ENCODE results near the gene CACHD1.

The CACHD1 gene

DNA sequence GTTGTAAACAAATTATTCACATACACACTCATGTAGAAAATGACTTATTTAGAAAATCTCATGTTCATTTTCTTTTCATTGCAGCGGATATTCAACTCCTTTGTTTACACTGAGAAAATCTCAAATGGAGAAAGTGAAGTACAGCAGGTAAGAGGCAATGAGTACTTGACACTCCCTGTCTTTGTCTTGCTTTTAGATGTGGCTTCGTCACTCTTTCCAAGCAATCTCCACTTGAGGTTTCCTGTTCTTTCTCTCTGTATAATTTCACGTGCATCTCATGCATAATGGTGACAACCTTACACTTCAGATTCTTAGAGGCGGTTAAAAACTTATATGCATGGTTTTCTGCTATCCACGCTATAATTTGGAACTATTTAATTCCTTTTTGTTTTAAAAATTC is 80.6 kb downstream of the CACHD1 start:
- TF ChIP-seq, protein P1, sequence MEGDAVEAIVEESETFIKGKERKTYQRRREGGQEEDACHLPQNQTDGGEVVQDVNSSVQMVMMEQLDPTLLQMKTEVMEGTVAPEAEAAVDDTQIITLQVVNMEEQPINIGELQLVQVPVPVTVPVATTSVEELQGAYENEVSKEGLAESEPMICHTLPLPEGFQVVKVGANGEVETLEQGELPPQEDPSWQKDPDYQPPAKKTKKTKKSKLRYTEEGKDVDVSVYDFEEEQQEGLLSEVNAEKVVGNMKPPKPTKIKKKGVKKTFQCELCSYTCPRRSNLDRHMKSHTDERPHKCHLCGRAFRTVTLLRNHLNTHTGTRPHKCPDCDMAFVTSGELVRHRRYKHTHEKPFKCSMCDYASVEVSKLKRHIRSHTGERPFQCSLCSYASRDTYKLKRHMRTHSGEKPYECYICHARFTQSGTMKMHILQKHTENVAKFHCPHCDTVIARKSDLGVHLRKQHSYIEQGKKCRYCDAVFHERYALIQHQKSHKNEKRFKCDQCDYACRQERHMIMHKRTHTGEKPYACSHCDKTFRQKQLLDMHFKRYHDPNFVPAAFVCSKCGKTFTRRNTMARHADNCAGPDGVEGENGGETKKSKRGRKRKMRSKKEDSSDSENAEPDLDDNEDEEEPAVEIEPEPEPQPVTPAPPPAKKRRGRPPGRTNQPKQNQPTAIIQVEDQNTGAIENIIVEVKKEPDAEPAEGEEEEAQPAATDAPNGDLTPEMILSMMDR (IDR thresholded peaks at IDR 0.05; ENCODE audit: low read length, missing control alignments), result no peak
- H3K4me3 ChIP-seq (replicated peaks; ENCODE audit: low read depth, low read length), result no peak overlapping the region
- DNase-seq (ENCODE audit: low read depth), result no peak

DNA sequence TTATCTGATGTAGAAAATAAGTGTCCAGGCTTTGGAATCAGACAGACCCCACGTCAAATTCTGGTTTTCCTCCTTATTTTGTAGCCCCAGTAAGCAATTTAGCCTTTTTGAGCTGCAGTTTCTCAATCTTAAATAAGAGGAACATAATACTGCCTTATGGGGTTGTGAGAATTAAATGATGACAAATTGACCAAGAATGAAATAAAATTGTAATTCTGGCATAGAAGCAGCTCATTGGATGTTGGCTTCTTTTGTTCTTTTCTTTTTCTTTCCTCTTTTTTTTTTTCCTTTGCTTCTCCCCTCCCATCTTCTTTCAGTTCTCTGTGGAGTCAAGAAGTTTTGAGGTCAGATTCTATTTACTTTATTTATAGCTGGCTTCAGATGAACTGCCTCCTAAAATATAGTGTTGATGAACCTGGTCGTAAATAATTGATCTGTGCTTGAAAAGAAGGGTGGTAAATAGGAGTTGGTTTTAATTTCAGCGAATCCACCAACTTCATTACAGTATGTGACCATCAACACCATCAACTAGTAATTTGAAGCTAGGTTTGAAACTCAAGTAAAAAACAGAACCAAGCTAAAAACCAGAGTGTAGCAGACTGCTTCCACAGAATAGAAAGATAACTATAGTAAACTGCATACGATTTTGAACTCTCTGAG is 81.1 kb downstream of the CACHD1 start:
- TF ChIP-seq, protein P1 (IDR thresholded peaks at IDR 0.05; ENCODE audit: low read length, missing control alignments), result no peak
- no peak for DNase-seq (ENCODE audit: low read depth)
- no peak overlapping the region for H3K4me3 ChIP-seq (replicated peaks; ENCODE audit: low read depth, low read length)

DNA sequence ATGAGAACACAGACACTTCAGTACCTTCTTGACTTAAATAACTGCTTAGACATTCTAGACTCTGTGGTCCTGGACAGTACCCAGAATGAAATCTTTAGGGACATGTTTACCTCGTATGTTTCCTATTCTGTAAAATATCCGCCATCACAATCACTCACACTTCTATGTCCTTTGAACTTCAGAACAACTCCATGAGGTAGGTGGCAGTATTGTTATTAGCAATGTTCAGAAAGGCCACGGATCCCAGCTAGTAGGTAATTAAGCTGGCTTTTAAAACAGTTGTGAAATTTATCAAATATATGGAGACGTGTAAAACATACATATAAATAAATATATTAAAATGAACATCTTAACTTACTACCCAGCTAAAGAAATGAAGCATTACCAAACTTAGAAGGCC is 83.4 kb downstream of the CACHD1 start:
- H3K4me3 ChIP-seq (replicated peaks; ENCODE audit: low read depth, low read length), result no peak overlapping the region
- TF ChIP-seq, protein P1 (IDR thresholded peaks at IDR 0.05; ENCODE audit: low read length, missing control alignments), result no peak
- no peak for DNase-seq (ENCODE audit: low read depth)

DNA sequence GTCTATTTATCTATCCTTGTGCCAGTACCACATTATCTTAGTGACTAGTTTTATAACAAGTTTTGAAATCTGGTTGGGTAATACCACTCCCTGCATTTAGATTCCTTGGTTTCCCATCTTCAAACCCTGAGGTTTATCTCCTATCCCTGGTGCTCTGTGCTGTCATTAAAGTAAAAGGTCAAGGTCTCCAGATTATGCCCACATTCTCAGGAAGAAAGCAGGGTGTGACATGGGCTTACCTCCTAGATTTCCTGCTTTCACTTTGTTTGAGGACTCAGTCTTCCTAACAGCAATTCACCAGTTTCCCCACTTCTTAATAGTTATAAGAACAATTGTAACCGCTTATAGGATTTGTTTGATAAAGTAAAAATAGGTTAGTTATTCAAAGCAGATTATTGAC is 86.0 kb downstream of the CACHD1 start:
- TF ChIP-seq, protein P1 (IDR thresholded peaks at IDR 0.05; ENCODE audit: low read length, missing control alignments), result no peak
- DNase-seq (ENCODE audit: low read depth), result no peak
- H3K4me3 ChIP-seq (replicated peaks; ENCODE audit: low read depth, low read length), result no peak overlapping the region

DNA sequence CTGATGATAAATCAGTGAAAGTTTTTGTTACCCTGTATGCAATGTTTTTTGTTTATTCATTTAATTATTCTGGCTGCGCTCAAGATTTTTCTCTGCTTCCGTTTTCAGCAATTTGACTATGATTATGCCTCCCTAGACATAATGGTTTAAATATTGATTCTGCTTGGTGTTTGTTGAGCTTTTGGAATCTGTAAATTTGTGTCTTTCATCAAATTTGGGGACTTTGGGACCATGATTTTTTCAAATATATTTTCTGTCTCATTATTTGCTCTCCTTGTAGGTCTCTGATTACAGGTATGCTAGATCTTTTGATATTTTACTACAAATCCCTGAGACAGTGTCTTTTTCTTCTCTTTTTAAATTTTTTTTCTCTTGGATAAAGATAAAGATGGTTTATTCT is 92.1 kb downstream of the CACHD1 start:
- H3K4me3 ChIP-seq (replicated peaks; ENCODE audit: low read depth, low read length), result no peak overlapping the region
- TF ChIP-seq, protein P1 (IDR thresholded peaks at IDR 0.05; ENCODE audit: low read length, missing control alignments), result no peak
- no peak for DNase-seq (ENCODE audit: low read depth)

DNA sequence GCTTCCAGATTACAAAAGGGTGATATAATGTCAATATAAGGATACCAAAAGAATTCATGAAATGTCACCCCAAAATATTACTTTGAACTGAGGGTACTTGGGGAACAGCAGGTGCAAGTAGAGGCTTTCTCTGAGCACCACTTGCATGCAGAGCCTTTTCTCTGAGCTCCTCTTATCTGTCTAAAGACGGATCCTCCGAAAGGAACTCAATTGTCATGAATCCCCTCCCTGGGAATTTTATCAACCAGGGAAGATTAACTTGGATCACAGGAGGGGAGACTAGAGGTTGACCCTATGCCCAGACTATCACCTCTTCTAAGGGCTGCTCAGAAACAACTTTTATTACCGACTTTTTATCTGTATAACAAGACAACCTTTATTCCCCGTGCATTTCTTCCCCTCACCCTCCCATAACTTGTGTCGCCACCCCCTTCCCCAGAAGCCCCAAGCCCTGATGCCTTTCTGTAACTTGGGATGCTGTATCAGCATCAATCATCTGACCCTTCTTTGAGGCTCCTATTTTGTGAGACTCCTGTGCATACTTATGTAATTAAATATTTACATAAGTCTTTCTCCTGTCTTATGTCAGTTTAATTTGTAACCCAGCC is 94.1 kb downstream of the CACHD1 start:
- DNase-seq (ENCODE audit: low read depth), result no peak
- TF ChIP-seq, protein P1 (IDR thresholded peaks at IDR 0.05; ENCODE audit: low read length, missing control alignments), result no peak
- H3K4me3 ChIP-seq (replicated peaks; ENCODE audit: low read depth, low read length), result no peak overlapping the region

DNA sequence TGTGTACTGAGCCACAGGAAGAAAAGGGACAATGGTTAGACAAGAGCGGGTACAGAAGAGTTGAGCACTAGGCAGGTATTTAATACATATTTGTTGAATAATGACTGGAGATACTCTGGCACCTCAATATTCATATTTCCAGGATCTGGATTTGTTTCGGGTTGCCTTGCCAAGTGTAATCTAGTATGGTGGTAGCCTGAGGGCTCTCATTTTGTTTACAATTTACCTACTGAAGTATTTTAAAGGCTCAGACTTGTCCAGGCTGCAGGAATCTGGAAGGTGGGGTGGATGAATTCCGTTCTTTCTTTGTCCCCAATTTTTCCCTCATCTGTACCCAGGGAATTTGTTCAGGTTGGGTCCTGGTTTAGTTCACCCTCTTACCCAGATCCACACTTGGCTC is 95.0 kb downstream of the CACHD1 start:
- no peak overlapping the region for H3K4me3 ChIP-seq (replicated peaks; ENCODE audit: low read depth, low read length)
- TF ChIP-seq, protein P1 (IDR thresholded peaks at IDR 0.05; ENCODE audit: low read length, missing control alignments), result no peak
- no peak for DNase-seq (ENCODE audit: low read depth)
